HepG2 (cell line): ENCODE results near the gene SREBF1. TPM values are rescaled to one million over a fixed set of nuclear protein-coding genes. Genes with fewer than 3 reads are reported as not detected.

ENCODE experiments used
- ATAC-seq: fragments of 200-7000 bp; cut with Tn5 transposase; 3 replicates; pipeline ENCODE4 v1.9.1; 2020; ENCODE audit warnings: mild to moderate bottlenecking, moderate library complexity
- BruUV-seq: library from RNA; stranded (reverse); fragments of 400-500 nt; replicated peaks from 2 replicates; lab custom pipeline; 2021; lab: Mats Ljungman, UMichigan
- CTCF ChIA-PET: fragments of 300-600 bp; formaldehyde crosslinking; extraction: SDS; loops from one replicate; lab custom pipeline; 2021; ENCODE audit warnings: low total read pairs, inconsistent platforms, low intra/inter-chr PET ratio; lab: Yijun Ruan, JAX
- POLR2A ChIA-PET: fragments of 350-600 bp; sonication (Branson Sonifier 250); formaldehyde crosslinking; loops from one replicate; lab custom pipeline; 2020; ENCODE audit warnings: antibody characterized with exemption, inconsistent platforms; lab: Yijun Ruan, JAX
- DNase-seq: peaks from one replicate; pipeline ENCODE4 v3.0.0-alpha.2; 2015; ENCODE audit warnings: low spot score
- FAIRE-seq: peaks from 3 replicates; lab custom pipeline; 2011; peaks lifted over from hg19 to GRCh38; lab: Jason Lieb, UNC
- H2AFZ ChIP-seq: one replicate; pipeline ENCODE4 v1.6.1; 2011; ENCODE audit warnings: low read length, inconsistent platforms
- H3K27ac ChIP-seq: fragments of 300-600 bp; 3 replicates; pipeline ENCODE4 v1.8.0; 2011; ENCODE audit warnings: mixed run types, mild to moderate bottlenecking, mixed read lengths, low read length, inconsistent platforms; ENCODE audit not compliant: insufficient read depth; ENCODE audit errors: extremely low read length
- H3K27me3 ChIP-seq, 2 experiments: fragments of 200-600 bp in 1 of 2; 2 replicates in 1 of 2; 3 replicates in 1 of 2; pipeline versions ENCODE4 v1.6.0 to v1.8.0; 2011; ENCODE audit warnings: low read length in 2 of 2, mild to moderate bottlenecking in 2 of 2, moderate library complexity in 2 of 2, inconsistent platforms in 1 of 2; ENCODE audit not compliant: insufficient read depth in 2 of 2, control insufficient read depth in 1 of 2
- H3K36me3 ChIP-seq, 2 experiments: fragments of 200-600 bp in 1 of 2; replicated peaks in 1 of 2; 2 replicates in 1 of 2; 3 replicates in 1 of 2; pipeline versions ENCODE4 v1.5.1 to v1.8.0; 2011; ENCODE audit warnings: low read length in 2 of 2, inconsistent platforms in 1 of 2; ENCODE audit not compliant: insufficient read depth in 2 of 2, control insufficient read depth in 1 of 2
- H3K4me1 ChIP-seq: 2 replicates; pipeline ENCODE4 v1.5.1; 2012; ENCODE audit warnings: low read length, inconsistent platforms; ENCODE audit not compliant: insufficient read depth
- H3K4me2 ChIP-seq: 2 replicates; pipeline ENCODE4 v1.6.0; 2011; ENCODE audit warnings: low read depth, low read length, inconsistent platforms
- H3K4me3 ChIP-seq, 3 experiments: fragments of 200-600 bp in 1 of 3; sonication (generic), shearing (Covaris generic) in 1 of 3; replicated peaks in 1 of 3; 2 replicates each; pipeline ENCODE4 v1.5.1; 2011 to 2016; ENCODE audit warnings: low read length in 3 of 3, inconsistent platforms in 2 of 3, low read depth in 2 of 3, mild to moderate bottlenecking in 2 of 3, control low read depth in 1 of 3, mixed read lengths in 1 of 3; ENCODE audit not compliant: insufficient read depth in 1 of 3
- H3K79me2 ChIP-seq: one replicate; pipeline ENCODE4 v1.6.1; 2011; ENCODE audit warnings: low read length, inconsistent platforms; ENCODE audit not compliant: insufficient read depth
- H3K9ac ChIP-seq: 2 replicates; pipeline ENCODE4 v1.6.0; 2011; ENCODE audit warnings: mild to moderate bottlenecking, low read depth, low read length, inconsistent platforms; ENCODE audit not compliant: insufficient read depth
- H3K9me3 ChIP-seq: 2 replicates; pipeline ENCODE4 v1.5.1; 2012; ENCODE audit warnings: mild to moderate bottlenecking, low read length
- H4K20me1 ChIP-seq: 2 replicates; pipeline ENCODE4 v1.6.0; 2011; ENCODE audit warnings: inconsistent platforms, mild to moderate bottlenecking, low read length, moderate library complexity; ENCODE audit not compliant: insufficient read depth
- ARID3A ChIP-seq: IDR thresholded peaks from 2 replicates; pipeline ENCODE4 v1.6.1; 2012; ENCODE audit warnings: low read depth, low read length, improper control_type of control experiment
- CBX1 ChIP-seq: IDR thresholded peaks from one replicate; pipeline ENCODE4 v1.6.1; 2016; ENCODE audit warnings: antibody characterized with exemption, low read depth
- CHCHD3 ChIP-seq: sonication (generic); formaldehyde crosslinking; IDR thresholded peaks from 2 replicates; pipeline ENCODE4 v1.8.0; 2022; ENCODE audit warnings: mild to moderate bottlenecking, missing genetic modification reagents, moderate library complexity
- CSRNP1 ChIP-seq: sonication (generic); formaldehyde crosslinking; IDR thresholded peaks from 2 replicates; pipeline ENCODE4 v1.8.1; 2023; ENCODE audit warnings: mild to moderate bottlenecking, missing genetic modification reagents
- DNMT3B ChIP-seq: conservative IDR thresholded peaks from 2 replicates; pipeline ENCODE4 v1.6.1; 2016; ENCODE audit warnings: missing biosample characterization, control low read depth
- SALL2 ChIP-seq: sonication (generic); formaldehyde crosslinking; IDR thresholded peaks from 2 replicates; pipeline ENCODE4 v1.8.1; 2023; ENCODE audit warnings: mild to moderate bottlenecking, missing genetic modification reagents, inconsistent platforms
- TCF7L2 ChIP-seq: IDR thresholded peaks from 2 replicates; pipeline ENCODE4 v1.6.1; 2011; ENCODE audit warnings: mild to moderate bottlenecking, low read depth, low read length, moderate library complexity
- ZNF251 ChIP-seq: sonication (generic); formaldehyde crosslinking; IDR thresholded peaks from 2 replicates; pipeline ENCODE4 v1.9.0; 2021; ENCODE audit warnings: mild to moderate bottlenecking, missing genetic modification reagents
- ZNF33A ChIP-seq: sonication (generic); formaldehyde crosslinking; IDR thresholded peaks from 2 replicates; pipeline ENCODE4 v1.5.1; 2020; ENCODE audit warnings: missing genetic modification reagents, mild to moderate bottlenecking, moderate library complexity, borderline replicate concordance
- ZNF546 ChIP-seq: sonication (generic); formaldehyde crosslinking; conservative IDR thresholded peaks from 2 replicates; pipeline ENCODE4 v1.8.1; 2023; ENCODE audit warnings: mild to moderate bottlenecking, missing genetic modification reagents
- ZNF749 ChIP-seq: sonication (generic); formaldehyde crosslinking; IDR thresholded peaks from 2 replicates; pipeline ENCODE4 v1.8.0; 2022; ENCODE audit warnings: mild to moderate bottlenecking, missing genetic modification reagents, moderate library complexity, borderline replicate concordance
- ZNF883 ChIP-seq: sonication (generic); formaldehyde crosslinking; IDR thresholded peaks from 2 replicates; pipeline ENCODE4 v1.5.1; 2020; ENCODE audit warnings: mild to moderate bottlenecking, missing genetic modification reagents; ENCODE audit errors: not compliant biosample characterization
- ZSCAN20 ChIP-seq: sonication (generic); formaldehyde crosslinking; IDR thresholded peaks from 2 replicates; pipeline ENCODE4 v1.4.0; 2020; ENCODE audit warnings: missing genetic modification reagents, mild to moderate bottlenecking, borderline replicate concordance
- WGBS: methylation state at CpG from one replicate; pipeline ENCODE4 v1.1.6; 2017; ENCODE audit warnings: low lambda C conversion rate; 5-methylcytosine and 5-hydroxymethylcytosine counted together
- in situ Hi-C: cut with HindIII; loops from 2 replicates; pipeline ENCODE4 v1.10.0; 2017; ENCODE audit warnings: low pct_unique_long_range_greater_than_20kb; ENCODE audit not compliant: extremely low pct_ligation_motif_present
- intact Hi-C: fragments of 100-400 bp; cut with micrococcal nuclease; formaldehyde crosslinking; loops from one replicate; pipeline ENCODE4 v1.10.0; 2022; ENCODE audit not compliant: unreplicated experiment
- polyA plus RNA-seq, 8 experiments: library from polyadenylated mRNA; depleted of rRNA in 3 of 8; stranded (reverse) in 7 of 8; unstranded in 1 of 8; fragments of >200 nt; fragmentation: Illumina TruSeq in 4 of 8; extraction: Trizol in 4 of 8; gene quantifications; 2 replicates each; pipeline versions ENCODE4 v1.2.1 to v1.2.3, GENCODE V29; 2011 to 2016; ENCODE audit warnings: low read depth in 4 of 8, missing spikeins in 1 of 8, mixed read lengths in 1 of 8; ENCODE audit not compliant: insufficient read depth in 1 of 8
- total RNA-seq, 5 experiments: library from RNA; depleted of rRNA; stranded (reverse); fragments of >200 nt; fragmentation: Illumina TruSeq; extraction: Trizol; gene quantifications; 2 replicates each; pipeline ENCODE4 v1.2.3, GENCODE V29; 2016; ENCODE audit warnings: low read depth in 1 of 5

The SREBF1 gene
- total and polyA plus RNA-seq, 2 of the 13 experiments (the other 11 are each of a cell fraction or from before 2014, with no cell fraction given) = 34.3 to 38.0 TPM

GRCh38 chr17:17763136-17763535 lies 73.7 kb downstream of the SREBF1 start:
- intact Hi-C loops (no loop called here), in situ Hi-C loops (no loop called here)
- Histone ChIP-seq H3K9ac (no peak overlapping the region), H3K4me3 (no peak overlapping the region), H3K27ac (no peak overlapping the region), H3K27me3 (no peaks in the 10 kb centered on the region), H3K4me2 (no peak overlapping the region), H3K79me2 (peaks cover 4% of the 10 kb centered on the region), H2AFZ (no peak overlapping the region), H3K4me1 (peaks cover 28% of the 10 kb centered on the region), H3K36me3 (peaks cover 0 to 24% of the 10 kb centered on the region in 2 experiments; a peak in 3 of 5 replicates), H4K20me1 (peaks cover 8% of the 10 kb centered on the region; the same call in 1 of the 2 replicates), H3K9me3 (no peaks in the 10 kb centered on the region)
- no peak for DNase-seq
- TF ChIP-seq ZNF33A (CRISPR knock-in tag) = no peak
- TF ChIP-seq ARID3A = no peak
- no peak for TF ChIP-seq ZSCAN20
- no peak for TF ChIP-seq TCF7L2
- no peak for TF ChIP-seq DNMT3B (CRISPR knock-in tag)
- TF ChIP-seq CHCHD3 = no peak
- no peak for TF ChIP-seq ZNF546 (CRISPR knock-in tag)
- no peak for TF ChIP-seq ZNF883
- TF ChIP-seq CBX1 = no peak
- TF ChIP-seq ZNF749 = no peak
- TF ChIP-seq SALL2 (CRISPR knock-in tag) = no peak
- TF ChIP-seq CSRNP1 (CRISPR knock-in tag) = no peak
- TF ChIP-seq ZNF251 = no peak
- no TSS peak for BruUV-seq
- ATAC-seq = no peak
- ChIA-PET CTCF (no interaction called here), POLR2A (no interaction called here)
- WGBS = over 99% methylated on average over 9 of the region's 9 CpGs
- no peak for FAIRE-seq
